Colonic mucosa (tissue), 4 donors: ENCODE data around the gene LPXN. TPM values are rescaled to one million over a fixed set of nuclear protein-coding genes. Genes with fewer than 3 reads are reported as not detected.

ENCODE experiments used
- DNase-seq: peaks from one replicate; pipeline ENCODE4 v3.0.0-alpha.2; 2020
- H3K27ac ChIP-seq: fragments of 200-600 bp; one replicate; pipeline ENCODE4 v1.8.0; 2021
- H3K27me3 ChIP-seq: fragments of 200-600 bp; one replicate; pipeline ENCODE4 v1.8.0; 2021
- H3K36me3 ChIP-seq: fragments of 200-600 bp; one replicate; pipeline ENCODE4 v1.8.0; 2021
- H3K4me1 ChIP-seq: fragments of 200-600 bp; one replicate; pipeline ENCODE4 v1.8.0; 2021; ENCODE audit warnings: mild to moderate bottlenecking
- H3K4me3 ChIP-seq: fragments of 200-600 bp; one replicate; pipeline ENCODE4 v1.8.0; 2021
- H3K9ac ChIP-seq, 2 donors: one replicate each; pipeline ENCODE4 v1.7.0; 2013; ENCODE audit warnings: control low read depth in 2 of 2, low read depth in 2 of 2, low read length in 2 of 2
- H3K9me3 ChIP-seq: fragments of 200-600 bp; one replicate; pipeline ENCODE4 v1.8.0; 2021
- intact Hi-C: fragments of 100-400 bp; cut with DNase I; formaldehyde crosslinking; loops from one replicate; pipeline ENCODE4 v1.14.1; 2022
- total RNA-seq, 2 donors: library from RNA; stranded (reverse); fragmentation: NEBNext Ultra II Directional in 1 of 2; extraction: Animal tissue kit (Norgen Biotek cat#: 25700) in 1 of 2; gene quantifications; one replicate each; pipeline ENCODE4 v1.2.1, GENCODE V29; 2021
- TF ChIP-seq, protein P1 (sequence below): fragments of 200-600 bp; IDR thresholded peaks from one replicate; pipeline ENCODE4 v1.8.0; 2022; ENCODE audit warnings: antibody characterized with exemption, mild to moderate bottlenecking
- donor health status: healthy.
- donor health status: DM: no; HTN: no; CAD: no.
- donor health status: DM: no; HTN: no; CAD: no.

LPXN gene
- total RNA-seq, 2 donors from 2014 or later: 7.8 to 10.0 TPM

DNA sequence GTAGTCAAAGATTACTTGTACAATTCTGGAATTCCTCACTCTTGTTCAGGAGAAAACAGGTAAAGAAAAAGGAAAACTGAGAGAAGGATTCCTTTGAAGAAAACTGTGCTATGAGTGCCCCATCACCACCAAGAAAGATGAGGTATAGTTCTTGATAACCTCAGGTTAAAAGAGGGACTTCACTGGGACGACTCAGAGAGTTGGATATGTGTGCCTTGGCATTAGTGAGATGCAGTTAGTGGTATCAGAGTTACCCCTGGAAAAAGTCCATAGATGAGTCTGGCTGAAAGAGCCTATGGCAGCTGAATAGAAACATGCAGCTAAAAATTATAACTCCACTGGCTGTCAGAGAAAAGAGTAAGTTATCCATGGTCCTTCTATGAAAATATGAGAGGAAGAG, 28.8 kb downstream of the LPXN start:
- H3K36me3 ChIP-seq: no peaks in the 10 kb centered on the region
- no peak for DNase-seq

DNA sequence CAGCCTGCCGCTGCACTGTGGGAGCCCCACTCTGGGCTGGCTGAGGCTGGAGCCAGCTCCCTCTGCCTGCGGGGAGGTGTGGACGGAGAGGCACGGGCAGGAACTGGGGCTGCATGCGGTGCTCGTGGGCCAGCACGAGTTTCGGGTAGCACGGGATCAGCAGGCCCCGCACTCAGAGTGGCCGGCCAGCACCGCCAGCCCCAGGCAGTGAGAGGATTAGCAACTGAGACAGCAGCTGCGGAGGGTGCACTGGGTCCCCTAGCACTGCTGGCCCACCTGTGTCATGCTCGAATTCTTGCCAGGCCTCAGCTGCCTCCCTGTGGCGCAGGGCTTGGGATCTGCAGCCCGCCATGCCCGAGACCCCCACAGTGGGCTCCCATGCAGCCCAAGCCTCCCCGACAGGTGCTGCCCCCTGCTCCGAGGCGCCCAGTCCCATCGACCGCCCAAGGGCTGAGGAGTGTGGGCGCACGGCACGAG, 43.8 kb downstream of the LPXN start:
- H3K9me3 ChIP-seq: no peaks in the 10 kb centered on the region
- H3K9ac ChIP-seq: no peak overlapping the region
- TF ChIP-seq, protein P1, sequence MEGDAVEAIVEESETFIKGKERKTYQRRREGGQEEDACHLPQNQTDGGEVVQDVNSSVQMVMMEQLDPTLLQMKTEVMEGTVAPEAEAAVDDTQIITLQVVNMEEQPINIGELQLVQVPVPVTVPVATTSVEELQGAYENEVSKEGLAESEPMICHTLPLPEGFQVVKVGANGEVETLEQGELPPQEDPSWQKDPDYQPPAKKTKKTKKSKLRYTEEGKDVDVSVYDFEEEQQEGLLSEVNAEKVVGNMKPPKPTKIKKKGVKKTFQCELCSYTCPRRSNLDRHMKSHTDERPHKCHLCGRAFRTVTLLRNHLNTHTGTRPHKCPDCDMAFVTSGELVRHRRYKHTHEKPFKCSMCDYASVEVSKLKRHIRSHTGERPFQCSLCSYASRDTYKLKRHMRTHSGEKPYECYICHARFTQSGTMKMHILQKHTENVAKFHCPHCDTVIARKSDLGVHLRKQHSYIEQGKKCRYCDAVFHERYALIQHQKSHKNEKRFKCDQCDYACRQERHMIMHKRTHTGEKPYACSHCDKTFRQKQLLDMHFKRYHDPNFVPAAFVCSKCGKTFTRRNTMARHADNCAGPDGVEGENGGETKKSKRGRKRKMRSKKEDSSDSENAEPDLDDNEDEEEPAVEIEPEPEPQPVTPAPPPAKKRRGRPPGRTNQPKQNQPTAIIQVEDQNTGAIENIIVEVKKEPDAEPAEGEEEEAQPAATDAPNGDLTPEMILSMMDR: no peak
- no peak for DNase-seq
- no peak overlapping the region for H3K27ac ChIP-seq
- no peaks in the 10 kb centered on the region for H3K27me3 ChIP-seq
- intact Hi-C loops: no loop called here
- no peaks in the 10 kb centered on the region for H3K36me3 ChIP-seq
- no peak overlapping the region for H3K4me3 ChIP-seq
- H3K4me1 ChIP-seq: no peaks in the 10 kb centered on the region

More for the DNA sequence above, 28.8 kb downstream of the LPXN start:
- TF ChIP-seq, protein P1: no peak
- Histone ChIP-seq H3K9me3 (no peaks in the 10 kb centered on the region), H3K4me1 (no peaks in the 10 kb centered on the region), H3K27ac (no peak overlapping the region), H3K27me3 (no peaks in the 10 kb centered on the region), H3K4me3 (no peak overlapping the region), H3K9ac (no peak overlapping the region)
- intact Hi-C loops: no loop called here

DNA sequence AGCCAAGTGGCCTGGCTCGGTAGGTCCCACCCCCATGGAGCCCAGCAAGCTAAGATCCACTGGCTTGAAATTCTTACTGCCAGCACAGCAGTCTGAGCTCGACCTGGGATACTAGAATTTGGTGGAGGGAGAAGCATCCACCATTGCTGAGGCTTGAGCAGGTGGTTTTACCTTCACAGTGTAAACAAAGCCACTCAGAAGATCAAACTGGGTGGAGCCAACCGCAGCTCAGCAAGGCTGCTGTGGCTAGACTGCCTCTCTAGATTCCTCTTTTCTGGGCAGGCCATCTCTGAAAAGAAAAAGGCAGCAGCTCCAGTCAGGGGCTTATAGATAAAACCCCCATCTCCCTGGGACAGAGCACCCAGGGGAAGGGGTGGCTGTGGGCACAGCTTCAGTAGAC, 45.4 kb downstream of the LPXN start:
- intact Hi-C loops: no loop called here
- Histone ChIP-seq H3K27ac (no peak overlapping the region), H3K9me3 (no peaks in the 10 kb centered on the region), H3K4me1 (no peaks in the 10 kb centered on the region), H3K4me3 (no peak overlapping the region), H3K27me3 (no peaks in the 10 kb centered on the region), H3K36me3 (no peaks in the 10 kb centered on the region), H3K9ac (no peak overlapping the region)
- TF ChIP-seq, protein P1: no peak
- no peak for DNase-seq

DNA sequence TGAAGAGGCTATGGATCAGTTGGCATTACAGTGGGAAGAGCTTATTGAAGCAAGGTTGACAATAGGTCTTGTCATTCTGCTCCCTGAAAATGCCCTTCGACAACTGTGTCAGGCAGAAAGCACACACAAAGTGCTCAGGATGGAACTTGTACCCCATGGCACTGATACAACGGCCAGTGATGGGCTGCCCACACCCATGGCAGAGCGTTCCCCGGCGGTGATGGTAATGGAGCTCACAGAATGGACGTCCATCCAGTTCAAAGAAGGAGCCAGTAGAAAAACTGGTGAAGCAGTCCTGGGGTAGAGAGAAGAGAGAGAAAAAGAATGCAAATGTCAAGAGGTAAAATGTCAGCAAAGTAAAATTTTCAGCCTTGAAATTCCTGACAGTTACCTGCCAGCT, 48.2 kb downstream of the LPXN start:
- no peak overlapping the region for H3K9ac ChIP-seq
- H3K27me3 ChIP-seq: no peaks in the 10 kb centered on the region
- no peaks in the 10 kb centered on the region for H3K4me1 ChIP-seq
- no peak for DNase-seq
- H3K9me3 ChIP-seq: no peaks in the 10 kb centered on the region
- TF ChIP-seq, protein P1: no peak
- intact Hi-C loops: no loop called here
- H3K36me3 ChIP-seq: no peaks in the 10 kb centered on the region
- H3K4me3 ChIP-seq: no peak overlapping the region
- H3K27ac ChIP-seq: no peak overlapping the region

DNA sequence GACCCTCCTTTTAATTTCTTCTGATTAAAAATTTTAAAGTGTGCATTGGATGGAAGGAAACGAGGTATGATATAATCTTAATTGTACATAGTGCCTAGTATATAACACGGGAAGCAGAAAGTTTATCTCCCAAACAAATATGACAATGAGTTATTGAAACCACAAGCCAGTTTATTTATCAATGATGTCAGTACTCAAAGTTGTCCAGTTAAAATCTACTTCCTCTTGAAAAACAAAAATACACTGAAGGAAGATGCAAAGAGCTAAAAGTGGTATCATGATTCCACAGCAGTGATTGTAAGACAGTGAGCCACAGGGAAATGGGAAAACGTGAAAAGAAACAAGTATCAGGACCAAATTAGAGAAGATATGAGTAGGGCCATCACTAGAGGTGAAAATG, 48.9 kb downstream of the LPXN start:
- Histone ChIP-seq H3K4me3 (no peak overlapping the region), H3K36me3 (no peaks in the 10 kb centered on the region), H3K27ac (no peak overlapping the region), H3K4me1 (no peaks in the 10 kb centered on the region), H3K9ac (no peak overlapping the region), H3K9me3 (no peaks in the 10 kb centered on the region), H3K27me3 (no peaks in the 10 kb centered on the region)
- DNase-seq: no peak
- intact Hi-C loops: no loop called here
- TF ChIP-seq, protein P1: no peak
